Adipose tissue (tissue), 3 donors: ENCODE results near the gene DOCK2. TPM values are rescaled to one million over a fixed set of nuclear protein-coding genes. Genes with fewer than 3 reads are reported as not detected.
"Not testable (repeated sequence)": the region's sequence is repeated elsewhere in the genome, so short reads cannot be mapped to it uniquely, and the experiment has no call there.

Source experiments
- H3K27ac ChIP-seq: one replicate; pipeline ENCODE4 v1.5.1; 2013; ENCODE audit warnings: low read depth, low read length
- WGBS, 3 donors: extraction: QIAGEN DNeasy Blood & Tissue Kit; methylation state at CpG; one replicate each; pipeline ENCODE4 v1.1.7; 2013; 5-methylcytosine and 5-hydroxymethylcytosine counted together
- polyA plus RNA-seq, 3 donors: library from polyadenylated mRNA; stranded (reverse); fragments of 200-250 nt; gene quantifications; one replicate each; pipeline ENCODE4 v1.2.3, GENCODE V29; 2013
- donor health status: healthy with polysubstance abuse.
- donor health status: Bipolar disorder and iron deficiency.
- donor health status: healthy.

The DOCK2 gene
- polyA plus RNA-seq, 3 donors = 1.3 to 7.0 (median 6.8) TPM

GRCh38 chr5:169735913-169736312, 98.8 kb downstream of the DOCK2 start:
- 89 to 93% (median 90%) methylated on average over 3 of the region's 3 CpGs for WGBS, 3 donors
- no peak overlapping the region for H3K27ac ChIP-seq

GRCh38 chr5:169736653-169737052, 99.6 kb downstream of the DOCK2 start:
- 82 to 92% (median 89%) methylated on average over 2 of the region's 2 CpGs for whole genome bisulfite sequencing, 3 donors
- H3K27ac ChIP-seq = no peak overlapping the region

GRCh38 chr5:169740435-169740834, 103.4 kb downstream of the DOCK2 start:
- 64 to 76% (median 73%) methylated on average over 3 of the region's 3 CpGs for WGBS, 3 donors
- H3K27ac ChIP-seq = no peak overlapping the region

GRCh38 chr5:169742771-169743296, 105.8 kb downstream of the DOCK2 start:
- H3K27ac ChIP-seq = no peak overlapping the region
- 66 to 83% (median 73%) methylated on average over 7 of the region's 7 CpGs for WGBS, 3 donors

GRCh38 chr5:169744336-169744735, 107.3 kb downstream of the DOCK2 start:
- no peak overlapping the region for H3K27ac ChIP-seq
- 58 to 82% (median 66%) methylated on average over 1 of the region's 1 CpG for WGBS, 3 donors

- no peak overlapping the region for H3K27ac ChIP-seq
- 74 to 88% (median 84%) methylated on average over 6 of the region's 6 CpGs for WGBS, 3 donors
Measured at GRCh38 chr5:169745441-169746146, 108.5 kb downstream of the DOCK2 start.

GRCh38 chr5:169746147-169746694, 109.1 kb downstream of the DOCK2 start:
- no peak overlapping the region for H3K27ac ChIP-seq
- WGBS, 3 donors = 38 to 79% (median 73%) methylated on average over 5 of the region's 5 CpGs

GRCh38 chr5:169748174-169748573, 111.1 kb downstream of the DOCK2 start:
- 49 to 86% (median 82%) methylated on average over 3 of the region's 3 CpGs for WGBS, 3 donors
- no peak overlapping the region for H3K27ac ChIP-seq

- WGBS, 3 donors = 84 to 93% (median 91%) methylated on average over 3 of the region's 3 CpGs
- no peak overlapping the region for H3K27ac ChIP-seq
Measured at GRCh38 chr5:169749295-169749694, 112.2 kb downstream of the DOCK2 start.

- no peak overlapping the region for H3K27ac ChIP-seq
- WGBS, 3 donors = 80 to 96% (median 87%) methylated on average over 4 of the region's 4 CpGs
Measured at GRCh38 chr5:169751490-169751889, 114.4 kb downstream of the DOCK2 start.

GRCh38 chr5:169752566-169752965, 115.5 kb downstream of the DOCK2 start:
- not testable (repeated sequence) for H3K27ac ChIP-seq
- WGBS, 3 donors = 91 to 93% (median 93%) methylated on average over 10 of the region's 10 CpGs

- no peak overlapping the region for H3K27ac ChIP-seq
- 64 to 70% (median 64%) methylated on average over 2 of the region's 2 CpGs for WGBS, 3 donors
Measured at GRCh38 chr5:169753795-169754194, 116.7 kb downstream of the DOCK2 start.

GRCh38 chr5:169754737-169755136, 117.7 kb downstream of the DOCK2 start:
- no peak overlapping the region for H3K27ac ChIP-seq

- WGBS, 3 donors = 84 to 95% (median 94%) methylated on average over 10 of the region's 10 CpGs
- no peak overlapping the region for H3K27ac ChIP-seq
Measured at GRCh38 chr5:169756071-169756765, 119.1 kb downstream of the DOCK2 start.

- 93 to 96% (median 96%) methylated on average over 1 of the region's 1 CpG for WGBS, 3 donors
Measured at GRCh38 chr5:169757016-169757415, 119.9 kb downstream of the DOCK2 start.

GRCh38 chr5:169758886-169759285, 121.8 kb downstream of the DOCK2 start:
- H3K27ac ChIP-seq = no peak overlapping the region

More at GRCh38 chr5:169757016-169757415, 119.9 kb downstream of the DOCK2 start:
- H3K27ac ChIP-seq = no peak overlapping the region

- no peak overlapping the region for H3K27ac ChIP-seq
Measured at GRCh38 chr5:169760229-169760628, 123.2 kb downstream of the DOCK2 start.

- no peak overlapping the region for H3K27ac ChIP-seq
- 84 to 95% (median 88%) methylated on average over 2 of the region's 2 CpGs for WGBS, 3 donors
Measured at GRCh38 chr5:169762338-169763095, 125.4 kb downstream of the DOCK2 start.
